Uterus (tissue), 4 donors: ENCODE measurements around the gene PCDHGB1. TPM values are rescaled to one million over a fixed set of nuclear protein-coding genes. Genes with fewer than 3 reads are reported as not detected.
A peak's percentile ranks its signal among the peaks of the same experiment; 100 is the strongest.

ENCODE experiments used
- DNase-seq, 2 donors: peaks; one replicate each; pipeline ENCODE4 v3.0.0-alpha.2; 2019 to 2020
- H3K27ac ChIP-seq, 2 donors: fragments of 200-600 bp; sonication (generic); 1 replicate in 1 of 2; 2 replicates in 1 of 2; pipeline ENCODE4 v1.5.1; 2016 to 2018
- H3K27me3 ChIP-seq, 2 donors: fragments of 200-600 bp; sonication (generic); one replicate each; pipeline ENCODE4 v1.5.1; 2018 to 2019; ENCODE audit warnings: control low read depth in 1 of 2
- H3K36me3 ChIP-seq, 2 donors: fragments of 200-600 bp; sonication (generic); one replicate each; pipeline ENCODE4 v1.5.1; 2019; ENCODE audit warnings: control low read depth in 1 of 2
- H3K4me1 ChIP-seq, 2 donors: fragments of 200-600 bp; sonication (generic); one replicate each; pipeline ENCODE4 v1.5.1; 2018 to 2019; ENCODE audit warnings: control low read depth in 1 of 2
- H3K4me3 ChIP-seq, 2 donors: fragments of 200-600 bp; sonication (generic); 1 replicate in 1 of 2; 2 replicates in 1 of 2; pipeline ENCODE4 v1.5.1; 2018 to 2019; ENCODE audit warnings: mild to moderate bottlenecking in 1 of 2
- H3K9me3 ChIP-seq, 2 donors: fragments of 200-600 bp; sonication (generic); one replicate each; pipeline ENCODE4 v1.5.1; 2019; ENCODE audit warnings: control low read depth in 1 of 2
- POLR2A ChIP-seq, 2 donors: fragments of 450-650 bp; IDR thresholded peaks; one replicate each; pipeline ENCODE4 v1.6.1; 2016; ENCODE audit warnings: antibody characterized with exemption in 2 of 2, mild to moderate bottlenecking in 1 of 2, moderate library complexity in 1 of 2
- intact Hi-C: fragments of 100-400 bp; cut with DNase I; formaldehyde crosslinking; loops from one replicate; pipeline ENCODE4 v1.15.1; 2023; ENCODE audit warnings: low total_unique reads
- total RNA-seq, 4 donors: library from RNA; depleted of rRNA in 3 of 4; stranded (reverse); fragments of >200 nt in 3 of 4; gene quantifications; one replicate each; pipeline versions ENCODE4 v1.1.0 to v1.2.4, GENCODE V29; 2014 to 2023
- TF ChIP-seq, protein P1 (sequence below), 4 experiments: fragments of 200-600 bp in 2 of 4; fragments of 450-650 bp in 2 of 4; sonication (generic) in 2 of 4; IDR thresholded peaks; one replicate each; pipeline ENCODE4 v1.5.1; 2016 to 2019; ENCODE audit warnings: antibody characterized with exemption in 4 of 4, mild to moderate bottlenecking in 2 of 4, moderate library complexity in 1 of 4
- donor health status: DM: yes; HTN: yes; CAD: no.

Gene PCDHGB1
- total RNA-seq, 4 donors from 2014 or later: 4.4 to 7.4 (median 6.9) TPM; not detected in 1

DNA sequence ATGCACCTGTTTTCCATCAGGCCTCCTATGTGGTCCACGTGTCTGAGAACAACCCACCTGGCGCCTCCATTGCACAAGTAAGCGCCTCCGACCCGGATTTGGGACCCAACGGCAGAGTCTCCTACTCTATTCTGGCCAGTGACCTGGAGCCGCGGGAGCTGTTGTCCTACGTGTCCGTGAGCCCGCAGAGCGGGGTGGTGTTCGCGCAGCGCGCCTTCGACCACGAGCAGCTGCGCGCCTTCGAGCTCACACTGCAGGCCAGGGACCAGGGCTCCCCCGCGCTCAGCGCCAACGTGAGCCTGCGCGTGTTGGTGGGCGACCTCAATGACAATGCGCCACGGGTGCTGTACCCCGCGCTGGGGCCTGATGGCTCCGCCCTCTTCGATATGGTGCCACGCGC lies 1.7 kb downstream of the PCDHGB1 start:
- TF ChIP-seq, protein P1, sequence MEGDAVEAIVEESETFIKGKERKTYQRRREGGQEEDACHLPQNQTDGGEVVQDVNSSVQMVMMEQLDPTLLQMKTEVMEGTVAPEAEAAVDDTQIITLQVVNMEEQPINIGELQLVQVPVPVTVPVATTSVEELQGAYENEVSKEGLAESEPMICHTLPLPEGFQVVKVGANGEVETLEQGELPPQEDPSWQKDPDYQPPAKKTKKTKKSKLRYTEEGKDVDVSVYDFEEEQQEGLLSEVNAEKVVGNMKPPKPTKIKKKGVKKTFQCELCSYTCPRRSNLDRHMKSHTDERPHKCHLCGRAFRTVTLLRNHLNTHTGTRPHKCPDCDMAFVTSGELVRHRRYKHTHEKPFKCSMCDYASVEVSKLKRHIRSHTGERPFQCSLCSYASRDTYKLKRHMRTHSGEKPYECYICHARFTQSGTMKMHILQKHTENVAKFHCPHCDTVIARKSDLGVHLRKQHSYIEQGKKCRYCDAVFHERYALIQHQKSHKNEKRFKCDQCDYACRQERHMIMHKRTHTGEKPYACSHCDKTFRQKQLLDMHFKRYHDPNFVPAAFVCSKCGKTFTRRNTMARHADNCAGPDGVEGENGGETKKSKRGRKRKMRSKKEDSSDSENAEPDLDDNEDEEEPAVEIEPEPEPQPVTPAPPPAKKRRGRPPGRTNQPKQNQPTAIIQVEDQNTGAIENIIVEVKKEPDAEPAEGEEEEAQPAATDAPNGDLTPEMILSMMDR (IDR thresholded peaks at IDR 0.05): no peak
- TF ChIP-seq POLR2A (IDR thresholded peaks at IDR 0.05): no peak
- Histone ChIP-seq H3K4me1 (no peaks in the 10 kb centered on the region), H3K9me3 (peaks cover 0 to 60% of the 10 kb centered on the region in 2 donors), H3K36me3 (no peaks in the 10 kb centered on the region), H3K4me3 (no peak overlapping the region), H3K27ac (no peak overlapping the region), H3K27me3 (no peaks in the 10 kb centered on the region)
- no peak for DNase-seq
- intact Hi-C loops: no loop called here

DNA sequence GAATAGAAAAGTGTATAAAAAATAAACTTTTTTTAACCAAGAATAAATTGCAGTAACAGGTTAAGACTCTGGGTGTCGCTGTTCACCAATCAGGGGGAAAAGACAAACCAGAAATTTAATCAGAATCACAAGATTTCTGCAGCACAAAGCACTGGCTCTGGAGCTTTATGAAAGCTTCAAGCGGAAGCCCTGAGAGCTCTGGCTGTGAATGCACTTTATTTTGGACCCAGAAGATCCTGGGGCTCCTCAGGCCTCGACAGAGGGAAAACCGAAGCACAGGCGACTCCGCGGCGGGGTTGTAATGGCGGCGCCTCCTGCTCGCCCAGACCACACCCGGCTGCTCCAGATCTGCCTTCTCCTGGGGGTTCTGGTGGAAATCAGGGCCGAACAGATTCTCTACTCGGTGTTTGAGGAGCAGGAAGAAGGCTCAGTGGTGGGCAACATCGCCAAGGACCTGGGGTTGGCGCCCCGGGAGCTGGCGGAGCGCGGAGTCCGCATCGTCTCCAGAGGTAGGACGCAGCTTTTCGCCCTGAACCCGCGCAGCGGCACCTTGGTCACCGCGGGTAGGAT lies 5.1 kb downstream of the PCDHGB1 start, which contains the start of gene PCDHGA4:
TSS of gene PCDHGA4 (plus strand) at position 122 of the 570 bp plus-strand sequence. CDS start at position 209, 87 bp downstream.
- Histone ChIP-seq H3K27me3 (no peaks in the 10 kb centered on the region), H3K36me3 (no peaks in the 10 kb centered on the region), H3K4me3 (peak within 1 kb of the TSS in 1 of 2 donors; percentile 13), H3K4me1 (no peaks in the 10 kb centered on the region), H3K27ac (no peak within 1 kb of the TSS), H3K9me3 (peaks cover 0 to 74% of the 10 kb centered on the region in 2 donors)
- intact Hi-C loops: no loop called here
- no peak for DNase-seq
- no peak for TF ChIP-seq POLR2A (IDR thresholded peaks at IDR 0.05)
- TF ChIP-seq, protein P1 (IDR thresholded peaks at IDR 0.05): no peak

GRCh38 chr5:141355641-141356040 lies 5.7 kb downstream of the PCDHGB1 start:
- H3K4me1 ChIP-seq: no peaks in the 10 kb centered on the region
- TF ChIP-seq POLR2A (IDR thresholded peaks at IDR 0.05): no peak
- TF ChIP-seq, protein P1 (IDR thresholded peaks at IDR 0.05): no peak
- H3K4me3 ChIP-seq: no peak overlapping the region
- H3K36me3 ChIP-seq: no peaks in the 10 kb centered on the region
- no peak overlapping the region for H3K27ac ChIP-seq
- DNase-seq: no peak
- H3K9me3 ChIP-seq: peaks cover 0 to 80% of the 10 kb centered on the region in 2 donors
- intact Hi-C loops: no loop called here
- no peaks in the 10 kb centered on the region for H3K27me3 ChIP-seq

DNA sequence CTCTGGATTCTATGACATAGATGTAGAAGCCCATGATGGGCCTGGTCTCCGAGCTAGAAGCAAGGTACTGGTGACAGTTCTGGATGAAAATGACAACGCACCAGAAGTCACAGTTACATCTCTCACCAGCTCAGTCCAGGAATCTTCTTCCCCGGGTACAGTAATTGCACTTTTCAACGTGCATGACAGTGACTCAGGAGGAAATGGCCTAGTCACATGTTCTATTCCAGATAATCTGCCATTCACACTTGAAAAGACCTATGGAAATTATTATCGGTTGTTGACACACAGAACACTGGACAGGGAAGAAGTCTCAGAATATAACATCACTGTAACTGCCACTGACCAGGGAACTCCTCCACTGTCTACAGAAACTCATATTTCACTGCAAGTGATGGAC lies 6.2 kb downstream of the PCDHGB1 start:
- Histone ChIP-seq H3K9me3 (peaks cover 0 to 80% of the 10 kb centered on the region in 2 donors), H3K27ac (no peak overlapping the region), H3K27me3 (no peaks in the 10 kb centered on the region), H3K36me3 (no peaks in the 10 kb centered on the region), H3K4me3 (no peak overlapping the region), H3K4me1 (no peaks in the 10 kb centered on the region)
- intact Hi-C loops: no loop called here
- DNase-seq: no peak
- no peak for TF ChIP-seq POLR2A (IDR thresholded peaks at IDR 0.05)
- TF ChIP-seq, protein P1 (IDR thresholded peaks at IDR 0.05): no peak

DNA sequence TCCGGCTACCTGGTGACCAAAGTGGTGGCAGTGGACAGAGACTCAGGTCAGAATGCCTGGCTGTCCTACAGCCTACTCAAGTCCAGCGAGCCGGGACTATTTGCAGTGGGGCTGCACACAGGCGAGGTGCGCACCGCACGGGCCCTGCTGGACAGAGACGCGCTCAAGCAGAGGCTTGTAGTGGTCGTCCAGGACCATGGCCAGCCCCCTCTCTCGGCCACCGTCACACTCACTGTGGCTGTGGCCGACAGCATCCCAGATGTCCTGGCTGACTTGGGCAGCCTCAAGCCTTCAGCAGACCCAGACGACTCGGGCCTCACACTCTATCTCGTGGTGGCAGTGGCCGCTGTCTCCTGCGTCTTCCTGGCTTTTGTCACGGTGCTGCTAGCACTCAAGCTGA lies 7.1 kb downstream of the PCDHGB1 start:
- Histone ChIP-seq H3K9me3 (peaks cover 0 to 79% of the 10 kb centered on the region in 2 donors), H3K4me1 (no peaks in the 10 kb centered on the region), H3K36me3 (no peaks in the 10 kb centered on the region), H3K4me3 (no peak overlapping the region), H3K27ac (no peak overlapping the region), H3K27me3 (no peaks in the 10 kb centered on the region)
- no peak for TF ChIP-seq POLR2A (IDR thresholded peaks at IDR 0.05)
- TF ChIP-seq, protein P1 (IDR thresholded peaks at IDR 0.05): no peak
- intact Hi-C loops: no loop called here
- DNase-seq: no peak
